H9 (cell line): ENCODE data around the gene APAF1. TPM values are rescaled to one million over a fixed set of nuclear protein-coding genes. Genes with fewer than 3 reads are reported as not detected.

ENCODE experiments used
- DNase-seq: peaks from one replicate; pipeline ENCODE4 v3.0.0-alpha.2; 2017
- H2AFZ ChIP-seq: one replicate; pipeline ENCODE4 v1.6.1; 2013; ENCODE audit warnings: mild to moderate bottlenecking, low read length, control low read depth, moderate library complexity
- H2AK5ac ChIP-seq: 2 replicates; pipeline ENCODE4 v1.6.1; 2013; ENCODE audit warnings: low read length, control low read depth, mixed read lengths; ENCODE audit not compliant: insufficient read length
- H2BK120ac ChIP-seq: one replicate; pipeline ENCODE4 v1.6.1; 2013; ENCODE audit warnings: low read depth, mild to moderate bottlenecking, low read length, control low read depth, inconsistent platforms; ENCODE audit not compliant: poor library complexity, severe bottlenecking
- H2BK12ac ChIP-seq: 2 replicates; pipeline ENCODE4 v1.6.1; 2013; ENCODE audit warnings: low read length, control low read depth, mixed read lengths, low read depth; ENCODE audit not compliant: insufficient read length
- H2BK15ac ChIP-seq: 2 replicates; pipeline ENCODE4 v1.6.1; 2013; ENCODE audit warnings: low read depth, low read length, control low read depth
- H2BK20ac ChIP-seq: one replicate; pipeline ENCODE4 v1.6.1; 2013; ENCODE audit warnings: low read depth, mild to moderate bottlenecking, low read length, control low read depth, inconsistent platforms; ENCODE audit not compliant: poor library complexity, severe bottlenecking
- H2BK5ac ChIP-seq: 2 replicates; pipeline ENCODE4 v1.6.1; 2013; ENCODE audit warnings: low read length, control low read depth, mixed read lengths; ENCODE audit not compliant: insufficient read length
- H3K14ac ChIP-seq: 2 replicates; pipeline ENCODE4 v1.6.1; 2013; ENCODE audit warnings: low read length, control low read depth; ENCODE audit not compliant: insufficient read depth
- H3K18ac ChIP-seq: 2 replicates; pipeline ENCODE4 v1.6.1; 2013; ENCODE audit warnings: low read depth, mild to moderate bottlenecking, mixed read lengths, low read length, control low read depth; ENCODE audit not compliant: insufficient read length
- H3K23ac ChIP-seq: 2 replicates; pipeline ENCODE4 v1.6.1; 2013; ENCODE audit warnings: low read length, control low read depth, mixed read lengths, low read depth; ENCODE audit not compliant: insufficient read length
- H3K23me2 ChIP-seq: 2 replicates; pipeline ENCODE4 v1.6.1; 2013; ENCODE audit warnings: low read depth, mild to moderate bottlenecking, mixed read lengths, low read length, control low read depth; ENCODE audit not compliant: insufficient read length, poor library complexity, severe bottlenecking
- H3K27ac ChIP-seq: 2 replicates; pipeline ENCODE4 v1.5.1; 2013; ENCODE audit warnings: low read length, control low read depth, mixed read lengths, low read depth; ENCODE audit not compliant: insufficient read length
- H3K27me3 ChIP-seq: 2 replicates; pipeline ENCODE4 v1.6.1; 2013; ENCODE audit warnings: low read length, control low read depth, inconsistent platforms; ENCODE audit not compliant: insufficient read depth
- H3K4ac ChIP-seq: 2 replicates; pipeline ENCODE4 v1.6.1; 2013; ENCODE audit warnings: low read depth, mild to moderate bottlenecking, control low read depth, inconsistent platforms, low read length, moderate library complexity
- H3K4me1 ChIP-seq: 2 replicates; pipeline ENCODE4 v1.6.1; 2013; ENCODE audit warnings: low read length, control low read depth, inconsistent platforms; ENCODE audit not compliant: insufficient read depth
- H3K4me2 ChIP-seq: 2 replicates; pipeline ENCODE4 v1.6.1; 2013; ENCODE audit warnings: low read length, control low read depth, mixed read lengths; ENCODE audit not compliant: insufficient read length, insufficient read depth
- H3K56ac ChIP-seq: 2 replicates; pipeline ENCODE4 v1.6.1; 2013; ENCODE audit warnings: low read depth, mild to moderate bottlenecking, mixed read lengths, low read length, control low read depth; ENCODE audit not compliant: insufficient read length
- H3K79me1 ChIP-seq: 2 replicates; pipeline ENCODE4 v1.6.1; 2013; ENCODE audit warnings: low read depth, mild to moderate bottlenecking, moderate library complexity, low read length, control low read depth, inconsistent platforms; ENCODE audit not compliant: insufficient read depth, poor library complexity, severe bottlenecking
- H3K79me2 ChIP-seq: 2 replicates; pipeline ENCODE4 v1.6.1; 2013; ENCODE audit warnings: low read length, control low read depth, inconsistent platforms; ENCODE audit not compliant: insufficient read depth
- H3K9ac ChIP-seq: 2 replicates; pipeline ENCODE4 v1.6.1; 2013; ENCODE audit warnings: low read length, control low read depth, mixed read lengths; ENCODE audit not compliant: insufficient read length; ENCODE audit errors: extremely low read depth
- H3K9me3 ChIP-seq: one replicate; pipeline ENCODE4 v1.6.1; 2013; ENCODE audit warnings: low read depth, low read length, inconsistent platforms; ENCODE audit not compliant: control insufficient read depth
- H3T11ph ChIP-seq: one replicate; pipeline ENCODE4 v1.6.1; 2013; ENCODE audit warnings: mild to moderate bottlenecking, low read length, control low read depth, inconsistent platforms
- H4K20me1 ChIP-seq: one replicate; pipeline ENCODE4 v1.6.1; 2013; ENCODE audit not compliant: control insufficient read depth, insufficient read length, insufficient read depth
- H4K5ac ChIP-seq: 2 replicates; pipeline ENCODE4 v1.6.1; 2013; ENCODE audit warnings: low read depth, mild to moderate bottlenecking, mixed read lengths, low read length, control low read depth; ENCODE audit not compliant: insufficient read length
- H4K8ac ChIP-seq: replicated peaks from 2 replicates; pipeline ENCODE4 v1.6.1; 2013; ENCODE audit warnings: low read length, control low read depth, mixed read lengths, low read depth; ENCODE audit not compliant: insufficient read length
- H4K91ac ChIP-seq: 2 replicates; pipeline ENCODE4 v1.6.1; 2013; ENCODE audit warnings: low read depth, mild to moderate bottlenecking, moderate library complexity, mixed read lengths, low read length, control low read depth; ENCODE audit not compliant: insufficient read length
- H3K27ac Mint-ChIP-seq, 3 experiments: 2 replicates in 2 of 3; 3 replicates in 1 of 3; pipeline ENCODE4 v1.8.0; 2020 to 2021; ENCODE audit warnings: mixed read lengths in 3 of 3, mild to moderate bottlenecking in 1 of 3, moderate library complexity in 1 of 3
- H3K27me3 Mint-ChIP-seq: 2 replicates; pipeline ENCODE4 v1.8.0; 2021; ENCODE audit warnings: low read depth, mild to moderate bottlenecking, moderate library complexity, mixed read lengths
- H3K36me3 Mint-ChIP-seq, 3 experiments: 2 replicates in 2 of 3; 3 replicates in 1 of 3; pipeline ENCODE4 v1.8.0; 2020 to 2021; ENCODE audit warnings: low read depth in 3 of 3, mixed read lengths in 3 of 3; ENCODE audit not compliant: insufficient read depth in 1 of 3
- H3K4me1 Mint-ChIP-seq, 2 experiments: 2 replicates each; pipeline ENCODE4 v1.8.0; 2020; ENCODE audit warnings: mixed read lengths in 2 of 2
- H3K4me3 Mint-ChIP-seq, 2 experiments: 2 replicates in 1 of 2; 3 replicates in 1 of 2; pipeline ENCODE4 v1.8.0; 2020 to 2021; ENCODE audit warnings: mild to moderate bottlenecking in 2 of 2, mixed read lengths in 2 of 2, moderate library complexity in 1 of 2
- H3K9me3 Mint-ChIP-seq, 2 experiments: 2 replicates in 1 of 2; 3 replicates in 1 of 2; pipeline ENCODE4 v1.8.0; 2020; ENCODE audit warnings: mild to moderate bottlenecking in 2 of 2, mixed read lengths in 2 of 2, moderate library complexity in 1 of 2
- CTCF ChIP-seq: fragments of 200-600 bp; sonication (generic); conservative IDR thresholded peaks from 3 replicates; pipeline ENCODE4 v1.8.0; 2021; ENCODE audit warnings: antibody characterized with exemption, mild to moderate bottlenecking
- WGBS: extraction: QIAGEN DNeasy Blood & Tissue Kit; methylation state at CpG from one replicate; pipeline ENCODE4 v1.1.7; 2013; ENCODE audit warnings: missing lambda C conversion rate, low lambda C conversion rate, mixed read lengths; ENCODE audit not compliant: insufficient read length; ENCODE audit errors: extremely low coverage; 5-methylcytosine and 5-hydroxymethylcytosine counted together
- total RNA-seq: library from RNA; stranded (reverse); gene quantifications from 2 replicates; pipeline ENCODE4 v1.2.1, GENCODE V29; 2021

Gene APAF1
- total RNA-seq, 1 experiment from 2014 or later: 16.5 TPM

DNA sequence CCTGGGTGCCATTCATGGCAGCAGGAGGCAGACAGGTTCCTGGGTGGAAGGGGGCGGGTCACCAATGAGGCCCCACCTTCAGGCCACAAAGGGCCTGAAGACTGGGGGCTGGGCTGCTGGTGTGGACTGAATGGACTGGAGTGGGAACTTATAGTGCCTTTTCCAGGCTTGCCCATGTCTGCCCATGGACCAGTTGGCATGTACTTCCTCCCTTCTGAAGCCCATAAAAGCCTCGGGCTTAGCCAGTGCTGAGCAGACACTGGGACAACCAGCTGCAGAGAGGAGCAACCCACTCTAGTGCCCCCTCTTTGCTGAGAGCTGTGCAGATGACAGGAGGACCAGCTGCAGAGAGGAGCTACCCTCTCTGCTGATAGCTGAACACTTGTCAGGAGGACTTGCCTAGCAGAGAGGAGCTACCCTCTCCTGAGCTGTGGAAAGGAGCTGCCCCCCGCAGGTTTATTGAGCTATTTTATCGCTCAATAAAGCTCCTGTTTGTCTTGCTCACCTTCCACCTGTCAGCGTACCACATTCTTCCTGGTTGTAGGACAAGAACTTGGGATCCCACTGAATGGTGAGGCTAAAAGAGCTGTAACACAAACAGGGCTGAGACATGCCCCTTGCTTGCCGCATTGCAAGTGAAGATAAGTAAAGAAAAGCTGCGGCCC lies 34.0 kb downstream of the APAF1 start:
- Histone ChIP-seq H4K5ac (no peak overlapping the region), H2BK15ac (no peak overlapping the region), H2BK120ac (no peak overlapping the region), H2AFZ (no peak overlapping the region), H2BK5ac (no peak overlapping the region), H3K56ac (no peak overlapping the region), H4K20me1 (no peaks in the 10 kb centered on the region), H3T11ph (no peak overlapping the region), H3K4me1 (no peaks in the 10 kb centered on the region), H3K14ac (no peak overlapping the region), H3K79me1 (no peaks in the 10 kb centered on the region), H3K4ac (no peak overlapping the region), H3K23ac (no peak overlapping the region), H3K23me2 (no peaks in the 10 kb centered on the region), H3K18ac (no peak overlapping the region), H3K27me3 (no peaks in the 10 kb centered on the region), H3K9ac (no peak overlapping the region), H3K79me2 (no peaks in the 10 kb centered on the region), H2BK20ac (no peak overlapping the region), H3K4me2 (no peak overlapping the region), H2AK5ac (no peak overlapping the region), H4K8ac (no peak overlapping the region), H2BK12ac (no peak overlapping the region), H3K27ac (no peak overlapping the region), H3K9me3 (no peaks in the 10 kb centered on the region), H4K91ac (no peak overlapping the region)
- H3K4me3 Mint-ChIP-seq: no peak overlapping the region
- DNase-seq: peak; percentile 69
- peak; percentile 38 for TF ChIP-seq CTCF
- WGBS: no CpG with 5 or more reads among the region's 7 CpGs
- H3K27me3 Mint-ChIP-seq: no peaks in the 10 kb centered on the region
- H3K4me1 Mint-ChIP-seq: no peaks in the 10 kb centered on the region
- peaks cover 5 to 45% (median 39%) of the 10 kb centered on the region in 3 experiments; a peak in 5 of 7 replicates for H3K36me3 Mint-ChIP-seq
- no peak overlapping the region for H3K27ac Mint-ChIP-seq
- no peaks in the 10 kb centered on the region for H3K9me3 Mint-ChIP-seq
